GM23338 (cell line): ENCODE measurements around the gene NSMCE1. TPM values are rescaled to one million over a fixed set of nuclear protein-coding genes. Genes with fewer than 3 reads are reported as not detected.

Experiments
- ATAC-seq: fragments of 200-7000 bp; cut with Tn5 transposase; 3 replicates; pipeline ENCODE4 v1.9.1; 2020
- DNase-seq: peaks from one replicate; pipeline ENCODE4 v3.0.0-alpha.2; 2015; ENCODE audit warnings: low spot score
- H2AFZ ChIP-seq: fragments of 200-600 bp; sonication (generic); 2 replicates; pipeline ENCODE4 v1.8.0; 2016; ENCODE audit warnings: antibody characterized with exemption, mild to moderate bottlenecking, moderate library complexity
- H3F3A ChIP-seq: fragments of 200-600 bp; sonication (generic); replicated peaks from 2 replicates; pipeline ENCODE4 v1.8.0; 2017; ENCODE audit warnings: antibody characterized with exemption, mixed run types, low read depth
- H3K27ac ChIP-seq: fragments of 200-600 bp; sonication (generic); 2 replicates; pipeline ENCODE4 v1.6.1; 2016; ENCODE audit warnings: low read depth
- H3K27me3 ChIP-seq: fragments of 200-600 bp; sonication (generic); 2 replicates; pipeline ENCODE4 v1.8.0; 2016; ENCODE audit warnings: mild to moderate bottlenecking, mixed run types, moderate library complexity; ENCODE audit not compliant: insufficient read depth
- H3K36me3 ChIP-seq: fragments of 200-600 bp; sonication (generic); 2 replicates; pipeline ENCODE4 v1.8.0; 2016; ENCODE audit warnings: mild to moderate bottlenecking; ENCODE audit not compliant: insufficient read depth
- H3K4me1 ChIP-seq: fragments of 200-600 bp; sonication (generic); 2 replicates; pipeline ENCODE4 v1.8.0; 2016; ENCODE audit warnings: mild to moderate bottlenecking, moderate library complexity; ENCODE audit not compliant: insufficient read depth
- H3K4me2 ChIP-seq: fragments of 200-600 bp; sonication (generic); 2 replicates; pipeline ENCODE4 v1.7.1; 2017; ENCODE audit warnings: mixed run types
- H3K4me3 ChIP-seq: fragments of 200-600 bp; sonication (generic); 2 replicates; pipeline ENCODE4 v1.6.1; 2016; ENCODE audit warnings: mixed run types
- H3K79me2 ChIP-seq: fragments of 200-600 bp; sonication (generic); replicated peaks from 2 replicates; pipeline ENCODE4 v1.8.0; 2017; ENCODE audit warnings: mild to moderate bottlenecking; ENCODE audit not compliant: insufficient read depth
- H3K9me2 ChIP-seq: fragments of 200-600 bp; sonication (generic); 2 replicates; pipeline ENCODE4 v1.8.0; 2017; ENCODE audit not compliant: insufficient read depth
- H4K20me1 ChIP-seq: fragments of 200-600 bp; sonication (generic); replicated peaks from 2 replicates; pipeline ENCODE4 v1.8.0; 2017; ENCODE audit warnings: mild to moderate bottlenecking; ENCODE audit not compliant: insufficient read depth
- H3K27ac Mint-ChIP-seq: 2 replicates; pipeline ENCODE4 v1.8.0; 2020; ENCODE audit warnings: inconsistent platforms, mild to moderate bottlenecking, moderate library complexity, mixed read lengths
- H3K27me3 Mint-ChIP-seq: 3 replicates; pipeline ENCODE4 v1.8.0; 2022; ENCODE audit warnings: low read depth, mild to moderate bottlenecking, moderate library complexity, mixed read lengths, inconsistent platforms; ENCODE audit not compliant: insufficient read depth, poor library complexity
- H3K36me3 Mint-ChIP-seq: 3 replicates; pipeline ENCODE4 v1.8.0; 2021; ENCODE audit warnings: low read depth, mild to moderate bottlenecking, inconsistent platforms, moderate library complexity, mixed read lengths
- H3K4me1 Mint-ChIP-seq: 3 replicates; pipeline ENCODE4 v1.8.0; 2020; ENCODE audit warnings: mild to moderate bottlenecking, inconsistent platforms, mixed read lengths
- H3K4me3 Mint-ChIP-seq: 3 replicates; pipeline ENCODE4 v1.8.0; 2021; ENCODE audit warnings: moderate library complexity, mild to moderate bottlenecking, inconsistent platforms, mixed read lengths
- H3K9me3 Mint-ChIP-seq: 3 replicates; pipeline ENCODE4 v1.8.0; 2020; ENCODE audit warnings: moderate library complexity, mild to moderate bottlenecking, inconsistent platforms, mixed read lengths
- EZH2 ChIP-seq: fragments of 200-600 bp; sonication (generic); IDR thresholded peaks from one replicate; pipeline ENCODE4 v1.8.0; 2017; ENCODE audit warnings: antibody characterized with exemption, mild to moderate bottlenecking, low read depth; ENCODE audit not compliant: unreplicated experiment
- EZH2phosphoT487 ChIP-seq: fragments of 200-600 bp; sonication (generic); IDR thresholded peaks from one replicate; pipeline ENCODE4 v1.8.1; 2018; ENCODE audit warnings: antibody characterized with exemption; ENCODE audit not compliant: unreplicated experiment
- JUNB ChIP-seq: IDR thresholded peaks from one replicate; pipeline ENCODE4 v1.6.1; 2016; ENCODE audit warnings: antibody characterized with exemption; ENCODE audit not compliant: unreplicated experiment
- NANOG ChIP-seq: IDR thresholded peaks from 2 replicates; pipeline ENCODE4 v1.6.1; 2016; ENCODE audit warnings: antibody characterized with exemption, borderline replicate concordance
- POLR2AphosphoS5 ChIP-seq: IDR thresholded peaks from 2 replicates; pipeline ENCODE4 v1.6.1; 2016; ENCODE audit warnings: antibody characterized with exemption, low read depth
- ZNF462 ChIP-seq: fragments of 250-450 bp; sonication (Bioruptor Pico); IDR thresholded peaks from 2 replicates; pipeline ENCODE4 v1.5.0; 2020; ENCODE audit warnings: mild to moderate bottlenecking, moderate library complexity
- polyA plus RNA-seq: library from polyadenylated mRNA; unstranded; fragments of >200 nt; fragmentation: Nextera tagmentation; extraction: Ambion mirVana; gene quantifications from 2 replicates; pipeline ENCODE4 v1.2.1, GENCODE V29; 2016
- total RNA-seq: library from RNA; depleted of rRNA; stranded (reverse); fragments of >200 nt; shearing (Covaris generic); gene quantifications from 2 replicates; pipeline ENCODE4 v1.2.3, GENCODE V29; 2014

The NSMCE1 gene
- total and polyA plus RNA-seq, 2 experiments from 2014 or later = 30.6 to 50.8 TPM

- TF ChIP-seq ZNF462 (no peak), POLR2AphosphoS5 (no peak), EZH2 (no peak), JUNB (no peak), NANOG (no peak)
These were observed 18.7 kb upstream of the NSMCE1 start (continued) for GRCh38 chr16:27287051-27287811.

- Histone ChIP-seq H3K36me3 (no peaks in the 10 kb centered on the region), H3K79me2 (no peaks in the 10 kb centered on the region), H3K9me2 (no peaks in the 10 kb centered on the region), H3F3A (no peaks in the 10 kb centered on the region), H3K4me1 (no peaks in the 10 kb centered on the region), H2AFZ (no peak overlapping the region), H3K4me2 (no peak overlapping the region), H3K4me3 (no peak overlapping the region), H3K27ac (no peak overlapping the region), H4K20me1 (no peaks in the 10 kb centered on the region; the same call in 1 of the 2 replicates), H3K27me3 (no peaks in the 10 kb centered on the region)
- Mint-ChIP-seq H3K4me3 (no peak overlapping the region), H3K27ac (no peak overlapping the region; the same call in 1 of the 2 replicates), H3K4me1 (peaks cover 3% of the 10 kb centered on the region), H3K36me3 (peaks cover 3% of the 10 kb centered on the region; the same call in 2 of the 3 replicates), H3K27me3 (peaks cover 5% of the 10 kb centered on the region), H3K9me3 (peaks cover 3% of the 10 kb centered on the region; the same call in 1 of the 3 replicates)
- ATAC-seq = no peak
- no peak for DNase-seq
- no peak for TF ChIP-seq JUNB
- no peak for TF ChIP-seq EZH2phosphoT487
- no peak for TF ChIP-seq ZNF462
These were observed 17.9 kb upstream of the NSMCE1 start for GRCh38 chr16:27286451-27286850.
